COR-L47 (cell line): ENCODE measurements around the gene SPATS1.

Experiments
- DNase-seq: peaks from one replicate; lab custom pipeline; 2025; lab: John Stamatoyannopoulos, UW

SPATS1 gene, protein sequence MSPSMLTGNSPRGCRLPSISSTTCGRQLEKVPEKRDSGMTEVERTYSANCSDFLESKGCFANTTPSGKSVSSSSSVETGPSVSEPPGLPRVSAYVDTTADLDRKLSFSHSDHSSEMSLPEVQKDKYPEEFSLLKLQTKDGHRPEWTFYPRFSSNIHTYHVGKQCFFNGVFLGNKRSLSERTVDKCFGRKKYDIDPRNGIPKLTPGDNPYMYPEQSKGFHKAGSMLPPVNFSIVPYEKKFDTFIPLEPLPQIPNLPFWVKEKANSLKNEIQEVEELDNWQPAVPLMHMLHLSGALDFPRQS

DNA sequence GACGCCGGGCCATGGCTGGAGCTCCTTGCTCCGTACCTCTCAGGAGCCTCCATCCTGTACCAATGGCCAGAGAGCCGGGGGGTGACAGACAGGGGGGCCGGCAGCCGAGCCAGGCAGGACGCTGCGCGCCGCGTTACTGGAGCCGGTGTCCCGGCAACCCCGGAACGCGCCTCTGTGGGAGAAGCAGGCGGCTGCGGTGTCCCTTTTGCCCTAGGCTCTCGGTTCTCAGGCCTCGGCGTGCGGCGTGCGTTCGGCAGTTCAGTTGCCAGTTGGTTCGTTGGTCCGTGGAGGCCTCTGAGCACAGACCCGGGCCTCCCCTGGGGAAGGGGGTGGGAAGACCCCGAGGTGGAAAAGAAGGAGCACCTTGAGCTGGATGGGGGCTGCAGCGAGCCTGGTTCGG lies at the start of gene SPATS1:
Gene SPATS1 (plus strand): TSS at position 162 of the 400 bp plus-strand sequence. CDS start 446 bp downstream, outside the sequence.
- no peak for DNase-seq

DNA sequence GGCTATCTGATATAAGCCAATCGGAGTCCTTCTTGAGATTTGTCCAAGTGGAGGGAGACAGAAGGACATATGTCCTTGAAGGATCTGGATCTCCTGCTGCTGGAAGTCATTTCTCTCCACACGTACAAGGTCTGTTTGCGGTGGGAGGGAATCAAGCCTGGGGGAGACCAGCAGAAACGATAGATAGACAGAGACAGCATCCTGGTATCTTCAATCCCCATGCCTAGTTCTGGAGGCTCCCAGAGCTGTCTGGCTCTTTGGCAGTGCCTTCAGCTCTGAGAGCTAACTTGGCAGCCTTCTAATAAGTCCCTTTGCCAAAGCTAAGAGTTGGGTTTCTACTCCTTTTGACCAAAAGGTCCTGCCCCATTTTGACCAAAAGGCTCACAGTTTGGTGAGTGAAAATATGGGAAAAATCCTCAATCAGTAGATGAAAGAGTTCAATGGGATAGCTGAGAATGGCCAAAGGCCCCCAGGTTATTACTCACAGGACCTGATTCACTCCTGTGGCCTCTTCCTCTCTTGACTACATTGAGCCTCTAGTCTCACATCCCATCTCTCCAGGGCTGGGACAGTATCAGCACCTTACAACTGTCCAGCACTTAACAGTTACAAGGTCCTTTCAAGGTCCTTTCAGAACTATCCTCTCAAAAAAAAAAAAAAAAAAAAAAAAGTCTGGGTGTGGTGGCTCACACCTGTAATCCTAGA lies 49.6 kb upstream of the SPATS1 start:
- no peak for DNase-seq

- DNase-seq = no peak
These were observed 47.3 kb upstream of the SPATS1 start for GRCh38 chr6:44294832-44295791.

DNA sequence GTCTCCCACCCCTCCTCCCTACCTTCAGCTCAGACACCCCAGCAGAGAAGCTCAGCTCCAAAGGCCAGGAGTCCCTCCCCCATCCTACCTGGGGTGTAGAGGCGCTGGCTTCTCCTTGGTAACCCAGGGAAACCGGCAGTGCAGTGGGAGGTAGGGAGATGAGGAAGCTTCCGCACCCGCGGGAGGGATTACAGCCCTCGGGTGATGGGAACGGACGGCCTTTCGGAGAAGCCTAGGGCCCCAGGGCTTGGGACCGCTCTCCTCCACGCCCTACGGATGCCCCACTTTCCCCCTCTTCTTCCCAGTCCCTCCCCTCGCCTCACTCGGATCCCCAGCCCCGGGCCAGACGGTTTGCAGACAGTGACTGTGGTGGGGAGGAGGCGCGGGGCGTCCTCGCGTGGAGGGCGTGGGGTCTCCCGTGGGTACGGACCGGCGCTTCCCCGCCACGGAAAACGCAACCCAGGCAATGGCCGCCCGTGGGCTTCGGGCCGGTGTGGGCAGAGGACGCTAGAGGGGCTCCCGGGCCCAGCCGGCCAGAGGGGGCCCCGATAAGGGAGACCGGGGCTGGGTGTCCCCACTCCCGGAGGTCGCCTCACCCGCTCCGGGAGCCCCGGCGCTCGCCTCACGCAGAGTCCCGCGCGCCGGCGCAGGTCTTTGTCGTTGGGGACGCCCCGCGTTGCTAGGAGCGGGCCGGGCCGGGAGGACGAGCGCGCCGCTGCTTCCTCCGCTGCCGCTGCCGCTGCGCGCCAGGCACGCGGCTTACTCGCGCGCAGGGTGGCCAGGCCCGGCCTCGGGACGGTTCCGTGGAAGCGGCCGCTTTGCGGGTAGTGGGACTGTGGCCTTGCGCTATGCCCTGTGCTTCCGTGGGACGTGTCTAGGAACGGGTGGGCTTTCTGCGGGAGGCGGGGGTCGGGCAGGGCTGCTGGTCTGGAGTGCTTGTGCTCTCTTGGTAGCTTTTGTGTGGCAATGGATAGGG lies 45.1 kb upstream of the SPATS1 start:
- DNase-seq = peak; percentile 32

DNA sequence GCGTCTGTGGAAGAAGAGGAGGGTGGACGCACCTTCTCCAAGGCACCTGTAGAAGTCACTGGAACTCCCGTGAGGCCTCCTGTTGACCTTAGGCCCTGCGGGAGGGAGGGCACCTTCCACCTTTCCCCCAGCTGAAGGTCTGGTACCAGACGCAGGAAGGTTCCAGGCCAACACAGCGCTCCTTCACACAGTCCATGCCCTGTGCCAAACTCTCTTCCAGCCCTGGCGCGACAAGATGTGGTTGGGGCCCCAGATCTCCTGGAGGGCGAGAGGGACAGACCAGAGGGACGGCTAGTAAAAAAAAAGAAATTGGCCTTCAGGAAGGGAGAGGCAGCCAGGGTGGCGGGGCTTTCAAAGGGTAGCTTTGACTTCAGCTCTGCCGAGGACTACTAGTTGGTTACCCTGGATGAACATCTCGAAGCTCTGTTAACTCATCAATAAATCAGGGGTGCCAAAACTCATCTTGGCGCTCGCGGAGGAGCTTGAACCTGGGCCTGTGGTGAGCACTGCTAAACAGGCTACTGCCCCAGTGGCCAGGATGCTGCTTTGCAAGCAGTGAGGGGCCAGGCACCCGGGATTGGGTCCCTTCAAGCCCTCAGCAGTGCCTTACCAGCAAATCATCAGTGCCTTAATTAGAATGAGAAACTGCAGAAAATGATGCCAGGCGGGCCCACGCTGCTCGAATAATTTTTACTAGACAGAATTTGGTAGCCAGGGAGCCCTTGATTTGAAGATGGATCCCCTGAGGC lies 44.2 kb upstream of the SPATS1 start:
- no peak for DNase-seq

- no peak for DNase-seq
These were observed 43.6 kb upstream of the SPATS1 start for GRCh38 chr6:44298864-44299263.

DNA sequence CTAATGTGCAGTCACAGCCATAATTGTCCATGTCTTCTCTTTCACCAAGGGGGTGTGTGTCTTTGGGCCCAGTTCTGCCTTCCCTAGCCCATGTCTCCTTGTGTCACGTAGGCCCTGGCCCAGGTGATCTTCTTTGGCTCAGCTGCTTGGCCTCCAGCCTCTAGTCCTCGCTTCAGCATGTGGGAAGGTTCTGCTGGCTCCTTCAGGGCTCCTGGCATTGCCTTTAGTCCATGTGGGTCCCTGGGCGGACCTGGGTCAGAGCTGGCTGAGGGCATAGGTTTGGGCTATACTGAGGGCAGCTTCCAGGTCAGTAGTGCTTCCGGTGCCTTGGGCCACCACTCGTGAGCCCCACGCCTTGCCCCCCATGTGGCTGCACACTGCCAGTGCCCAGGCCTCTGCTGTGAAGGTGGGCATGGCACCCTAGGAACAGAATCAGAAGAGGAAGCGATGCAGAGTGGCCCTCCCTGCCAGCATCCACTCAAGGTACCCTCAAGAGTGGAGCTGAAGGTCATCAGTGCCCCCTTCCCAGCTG lies 42.1 kb upstream of the SPATS1 start:
- DNase-seq = no peak

- DNase-seq = no peak
These were observed 41.3 kb upstream of the SPATS1 start for GRCh38 chr6:44301106-44301505.

- no peak for DNase-seq
These were observed 40.5 kb upstream of the SPATS1 start for GRCh38 chr6:44301782-44302564.

- no peak for DNase-seq
These were observed 39.6 kb upstream of the SPATS1 start for GRCh38 chr6:44302856-44303255.

GRCh38 chr6:44303842-44304241 lies 38.6 kb upstream of the SPATS1 start:
- no peak for DNase-seq

- no peak for DNase-seq
These were observed 37.9 kb upstream of the SPATS1 start for GRCh38 chr6:44304282-44305199.

DNA sequence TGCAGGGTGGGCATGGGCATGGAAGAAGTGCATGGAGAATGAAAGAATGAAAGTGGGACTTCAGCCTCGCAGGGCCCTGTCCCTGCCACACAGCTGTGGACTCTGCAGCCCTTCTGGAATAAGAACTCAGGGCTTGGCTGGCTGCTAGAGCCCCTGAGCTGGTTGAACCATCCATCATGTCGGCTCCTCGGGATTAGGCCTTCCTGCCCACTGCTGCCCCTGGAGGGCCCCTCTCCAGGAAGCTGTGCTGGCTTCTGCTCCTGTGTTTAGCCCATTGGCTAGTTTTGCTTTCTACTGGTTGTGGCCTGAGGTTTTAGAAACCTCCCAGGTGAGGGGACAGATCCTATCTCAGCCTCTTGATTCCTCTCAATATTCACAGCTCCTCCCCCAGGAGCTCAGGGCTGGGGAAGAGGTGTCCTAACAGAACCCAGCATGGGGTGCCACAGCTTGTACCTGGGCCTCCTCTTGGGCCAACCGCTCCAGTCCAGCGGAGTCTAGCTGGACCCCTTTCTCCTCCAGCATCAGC lies 37.2 kb upstream of the SPATS1 start:
- DNase-seq = no peak

DNA sequence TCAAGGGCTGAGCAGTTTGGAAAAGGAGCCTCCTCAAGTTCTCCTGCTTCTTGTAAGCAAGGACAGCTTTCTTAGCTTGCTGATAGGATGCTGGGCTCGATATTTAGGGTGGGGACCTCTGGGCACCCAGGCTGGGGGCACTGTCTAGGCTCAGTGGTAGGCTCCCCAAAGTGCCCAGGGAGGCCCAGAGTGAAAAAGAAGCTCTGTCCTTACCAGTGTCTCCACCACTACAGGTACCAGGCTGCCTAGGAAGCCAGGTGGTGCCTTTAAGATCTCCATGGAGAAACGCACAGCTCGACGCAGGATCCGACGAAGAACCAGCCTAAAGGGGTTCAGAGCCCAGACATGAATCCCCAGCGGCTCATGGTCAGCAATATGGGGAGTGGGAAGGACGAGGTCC lies 35.7 kb upstream of the SPATS1 start:
- no peak for DNase-seq

- DNase-seq = no peak
These were observed 35.2 kb upstream of the SPATS1 start for GRCh38 chr6:44307217-44307616.

DNA sequence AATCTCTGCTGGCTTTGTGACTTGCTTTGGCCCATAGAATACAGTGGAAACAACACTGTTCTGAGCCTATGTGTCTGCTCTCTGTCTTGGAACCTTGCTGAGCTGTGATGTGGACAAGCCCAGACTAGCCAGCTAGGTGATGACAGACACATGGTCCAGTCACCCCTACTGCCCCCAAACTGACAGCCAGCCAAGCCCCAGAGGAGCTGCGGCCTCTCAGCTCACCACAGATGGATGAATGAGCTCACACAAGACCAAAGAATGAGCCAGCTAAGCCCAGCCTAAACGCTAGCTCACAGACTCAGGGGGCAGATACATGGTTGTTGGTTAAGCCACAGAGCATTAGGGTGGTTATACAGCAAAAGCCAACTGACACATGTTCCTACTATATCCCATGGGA lies 33.4 kb upstream of the SPATS1 start:
- DNase-seq = no peak

DNA sequence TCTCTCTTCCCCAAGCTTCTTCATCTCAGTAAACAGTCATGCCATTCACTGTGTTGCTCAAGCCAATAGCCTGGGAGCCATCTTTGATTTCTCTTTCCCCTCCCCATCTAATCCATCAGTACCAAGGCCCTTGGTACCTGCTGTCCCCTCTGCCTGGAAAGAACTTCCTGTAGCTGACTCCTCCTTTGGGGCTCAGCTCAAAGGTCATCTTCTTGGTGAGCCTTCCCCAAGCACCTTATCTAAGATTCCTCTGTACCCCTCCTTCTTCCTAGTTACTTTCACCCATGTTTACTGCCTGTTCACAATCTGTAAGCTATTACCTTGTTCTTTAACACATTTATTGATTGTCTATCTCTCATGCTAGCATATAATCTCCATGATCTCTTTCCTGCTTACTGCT lies 32.8 kb upstream of the SPATS1 start:
- DNase-seq = no peak

- no peak for DNase-seq
These were observed 32.2 kb upstream of the SPATS1 start for GRCh38 chr6:44310241-44310640.
